Endothelial cell (in vitro differentiated cells): ENCODE data around the gene HSD17B12. TPM values are rescaled to one million over a fixed set of nuclear protein-coding genes. Genes with fewer than 3 reads are reported as not detected.

Source experiments
- DNase-seq: peaks from one replicate; pipeline ENCODE4 v3.0.0; 2021; ENCODE audit warnings: low spot score
- H3K27ac Mint-ChIP-seq: one replicate; pipeline ENCODE4 v1.8.0; 2021; ENCODE audit warnings: mixed read lengths, inconsistent platforms; ENCODE audit not compliant: unreplicated experiment
- H3K27me3 Mint-ChIP-seq: one replicate; pipeline ENCODE4 v1.8.0; 2021; ENCODE audit warnings: mild to moderate bottlenecking, moderate library complexity, mixed read lengths, inconsistent platforms; ENCODE audit not compliant: unreplicated experiment
- H3K36me3 Mint-ChIP-seq: one replicate; pipeline ENCODE4 v1.8.0; 2021; ENCODE audit warnings: mild to moderate bottlenecking, low read depth, mixed read lengths, inconsistent platforms; ENCODE audit not compliant: unreplicated experiment
- H3K4me1 Mint-ChIP-seq: one replicate; pipeline ENCODE4 v1.8.0; 2021; ENCODE audit warnings: mild to moderate bottlenecking, mixed read lengths, inconsistent platforms; ENCODE audit not compliant: unreplicated experiment
- H3K4me3 Mint-ChIP-seq: one replicate; pipeline ENCODE4 v1.8.0; 2021; ENCODE audit warnings: mild to moderate bottlenecking, mixed read lengths, inconsistent platforms; ENCODE audit not compliant: unreplicated experiment
- H3K9me3 Mint-ChIP-seq: one replicate; pipeline ENCODE4 v1.8.0; 2021; ENCODE audit warnings: mixed read lengths, inconsistent platforms; ENCODE audit not compliant: unreplicated experiment
- CTCF ChIP-seq: fragments of 200-600 bp; sonication (generic); IDR thresholded peaks from one replicate; pipeline ENCODE4 v1.5.0; 2021; ENCODE audit warnings: antibody characterized with exemption; ENCODE audit not compliant: unreplicated experiment
- total RNA-seq: library from RNA; stranded (reverse); fragmentation: NEBNext Ultra II Directional; extraction: Animal tissue kit (Norgen Biotek cat#: 25700); gene quantifications from one replicate; pipeline ENCODE4 v1.2.1, GENCODE V29; 2021; ENCODE audit not compliant: unreplicated experiment

HSD17B12 gene
- total RNA-seq, 1 donor from 2014 or later = 110 TPM

DNA sequence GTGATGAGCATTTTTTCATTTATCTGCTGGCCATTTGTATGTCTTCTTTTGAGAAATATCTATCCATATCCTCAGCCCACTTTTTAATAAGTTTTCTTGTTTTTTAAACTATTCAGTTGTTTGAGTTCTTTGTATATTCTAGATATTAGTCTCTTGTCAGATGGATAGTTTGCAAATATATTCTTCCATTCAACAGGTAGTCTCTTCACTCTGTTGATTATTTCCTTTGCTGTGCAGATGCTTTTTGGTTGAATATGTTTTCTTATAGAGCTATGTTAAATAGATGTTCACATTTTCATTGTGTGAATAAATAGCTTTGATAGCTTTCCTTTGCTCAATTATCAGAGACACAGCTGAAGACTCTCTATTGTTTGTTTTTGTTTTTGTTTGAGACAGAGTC, 131.9 kb downstream of the HSD17B12 start:
- Mint-ChIP-seq H3K36me3 (no peaks in the 10 kb centered on the region), H3K4me3 (no peak overlapping the region), H3K9me3 (no peaks in the 10 kb centered on the region), H3K27me3 (no peaks in the 10 kb centered on the region), H3K4me1 (no peaks in the 10 kb centered on the region), H3K27ac (no peak overlapping the region)
- no peak for DNase-seq
- TF ChIP-seq CTCF = no peak

DNA sequence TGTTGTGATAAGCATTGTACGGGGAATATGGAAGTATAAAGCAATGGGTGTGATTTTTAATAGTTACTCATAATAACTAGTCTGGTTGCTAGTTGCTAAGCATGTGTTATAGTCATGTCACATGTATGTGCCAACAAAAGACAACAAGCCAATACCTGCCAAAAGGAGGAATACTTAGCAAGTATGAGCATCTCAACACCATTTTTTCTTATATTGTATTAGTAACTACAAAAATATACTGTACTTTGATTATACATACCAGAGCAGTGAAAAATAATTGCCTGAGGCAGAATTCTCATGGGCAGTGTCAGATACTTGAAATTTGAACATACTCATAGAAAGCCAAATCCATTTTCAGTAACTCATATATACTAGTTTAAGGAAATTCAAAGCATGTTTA, 137.7 kb downstream of the HSD17B12 start:
- Mint-ChIP-seq H3K9me3 (no peaks in the 10 kb centered on the region), H3K4me1 (no peaks in the 10 kb centered on the region), H3K36me3 (peaks cover 10% of the 10 kb centered on the region)

DNA sequence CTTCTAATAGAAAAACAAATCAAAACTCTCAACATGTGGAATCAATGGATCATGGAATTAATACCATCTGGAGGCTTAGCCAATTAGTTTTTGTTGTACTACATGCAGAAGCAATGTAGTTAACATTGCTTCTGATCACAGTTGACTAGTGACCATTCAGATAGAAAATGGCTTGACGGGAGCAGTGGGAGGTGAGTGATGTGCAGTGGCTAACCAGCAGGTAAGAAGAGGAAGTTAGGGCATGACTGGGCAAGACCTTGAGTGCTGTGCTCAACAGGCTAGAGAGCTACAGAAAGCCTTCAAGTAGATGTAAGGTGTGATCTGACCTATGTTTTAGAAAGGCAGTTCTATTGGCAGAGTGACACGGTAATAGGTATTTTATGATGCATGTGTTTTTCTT, 139.4 kb downstream of the HSD17B12 start:
- H3K27me3 Mint-ChIP-seq = no peaks in the 10 kb centered on the region
- no peak for TF ChIP-seq CTCF
- no peak for DNase-seq
- H3K9me3 Mint-ChIP-seq = no peaks in the 10 kb centered on the region
- peaks cover 21% of the 10 kb centered on the region for H3K36me3 Mint-ChIP-seq
- H3K4me3 Mint-ChIP-seq = no peak overlapping the region
- H3K27ac Mint-ChIP-seq = no peak overlapping the region
- no peaks in the 10 kb centered on the region for H3K4me1 Mint-ChIP-seq

More for the DNA sequence above, 137.7 kb downstream of the HSD17B12 start:
- H3K27ac Mint-ChIP-seq = no peak overlapping the region
- H3K4me3 Mint-ChIP-seq = no peak overlapping the region
- DNase-seq = no peak
- no peaks in the 10 kb centered on the region for H3K27me3 Mint-ChIP-seq
- no peak for TF ChIP-seq CTCF

GRCh38 chr11:43823316-43823715, 142.8 kb downstream of the HSD17B12 start:
- no peak for TF ChIP-seq CTCF
- no peak overlapping the region for H3K4me3 Mint-ChIP-seq
- no peaks in the 10 kb centered on the region for H3K4me1 Mint-ChIP-seq
- no peaks in the 10 kb centered on the region for H3K9me3 Mint-ChIP-seq
- no peaks in the 10 kb centered on the region for H3K27me3 Mint-ChIP-seq
- DNase-seq = no peak
- H3K36me3 Mint-ChIP-seq = peaks cover 21% of the 10 kb centered on the region
- H3K27ac Mint-ChIP-seq = no peak overlapping the region

DNA sequence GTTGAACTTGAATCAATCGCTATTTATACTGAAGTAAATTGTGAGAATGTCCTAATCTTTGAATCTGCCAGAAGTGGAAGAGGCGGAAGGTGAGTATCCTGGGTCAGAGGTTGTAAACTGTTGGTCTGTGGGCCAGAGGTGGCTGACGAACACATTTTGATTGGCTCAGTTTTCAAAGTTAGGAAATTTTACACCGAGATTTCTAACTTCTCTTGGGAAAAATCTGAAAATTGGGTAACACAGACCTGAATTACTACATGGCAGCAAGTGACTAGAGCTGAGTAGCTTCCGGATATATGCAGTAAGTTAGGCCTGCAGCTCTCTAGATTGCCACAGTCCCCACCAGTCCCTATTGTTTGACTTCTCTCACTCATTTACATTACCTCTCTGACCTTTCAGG, 143.3 kb downstream of the HSD17B12 start:
- Mint-ChIP-seq H3K27me3 (no peaks in the 10 kb centered on the region), H3K4me3 (no peak overlapping the region), H3K9me3 (no peaks in the 10 kb centered on the region), H3K36me3 (peaks cover 21% of the 10 kb centered on the region), H3K27ac (no peak overlapping the region), H3K4me1 (no peaks in the 10 kb centered on the region)
- DNase-seq = no peak
- TF ChIP-seq CTCF = no peak
